Measurements from ENCODE around the gene UBXN4.
"Not testable (repeated sequence)": the region's sequence is repeated elsewhere in the genome, so short reads cannot be mapped to it uniquely, and the experiment has no call there.

UBXN4 gene

GRCh38 chr2:135773319-135773718 lies 31.7 kb downstream of the UBXN4 start:
- DNase-seq, result no peak

- no peak for DNase-seq
Observed at GRCh38 chr2:135773917-135774316, 32.3 kb downstream of the UBXN4 start.

- no peak for DNase-seq
Observed at GRCh38 chr2:135775420-135775819, 33.8 kb downstream of the UBXN4 start.

DNA sequence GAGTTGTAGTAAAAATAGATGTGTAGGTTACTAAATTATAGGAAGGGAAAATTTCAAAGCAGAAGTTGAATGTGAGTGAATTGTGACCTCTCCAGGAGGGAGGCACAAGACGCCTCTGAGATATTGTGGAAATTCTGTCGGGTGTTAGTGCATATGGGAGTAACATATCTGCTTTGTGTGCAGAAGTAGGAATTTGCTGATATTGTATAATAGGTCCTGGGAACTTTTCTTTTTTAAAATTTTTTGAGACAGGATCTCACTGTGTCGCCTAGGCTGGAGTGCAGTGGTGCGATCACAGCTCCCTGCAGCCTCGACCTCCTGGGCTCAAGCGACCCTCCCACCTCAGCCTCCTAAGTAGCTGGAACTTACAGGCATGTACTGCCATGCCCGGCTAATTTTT lies 34.7 kb downstream of the UBXN4 start:
- no peak for DNase-seq

GRCh38 chr2:135782231-135782630 lies 40.6 kb downstream of the UBXN4 start:
- no peak for DNase-seq

GRCh38 chr2:135783439-135783838 lies 41.8 kb downstream of the UBXN4 start:
- DNase-seq, result no peak

DNA sequence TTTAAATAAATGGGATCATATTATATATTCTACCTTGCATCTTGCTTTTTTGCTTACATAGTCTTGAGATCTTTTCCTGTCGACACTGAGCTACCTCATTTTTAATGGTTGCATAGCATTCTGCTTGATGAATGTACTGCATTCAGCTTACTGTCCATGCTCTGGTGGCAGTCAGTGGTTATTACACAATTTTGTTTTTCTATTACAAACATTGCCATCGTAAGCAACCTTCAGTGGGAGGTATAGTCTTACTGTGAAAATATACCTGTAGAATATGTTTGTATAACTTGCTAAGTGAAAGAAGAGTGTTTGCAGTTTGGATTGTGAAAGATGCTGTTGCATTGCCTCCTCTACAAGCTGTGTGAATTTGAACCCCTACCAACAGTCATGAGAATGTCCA lies 43.4 kb downstream of the UBXN4 start:
- no peak for DNase-seq

- DNase-seq, result no peak
Observed at GRCh38 chr2:135786823-135787222, 45.2 kb downstream of the UBXN4 start.

- DNase-seq, result no peak
Observed at GRCh38 chr2:135790423-135790822, 48.8 kb downstream of the UBXN4 start.

- DNase-seq, result no peak
Observed at GRCh38 chr2:135791418-135792190, 49.9 kb downstream of the UBXN4 start.

DNA sequence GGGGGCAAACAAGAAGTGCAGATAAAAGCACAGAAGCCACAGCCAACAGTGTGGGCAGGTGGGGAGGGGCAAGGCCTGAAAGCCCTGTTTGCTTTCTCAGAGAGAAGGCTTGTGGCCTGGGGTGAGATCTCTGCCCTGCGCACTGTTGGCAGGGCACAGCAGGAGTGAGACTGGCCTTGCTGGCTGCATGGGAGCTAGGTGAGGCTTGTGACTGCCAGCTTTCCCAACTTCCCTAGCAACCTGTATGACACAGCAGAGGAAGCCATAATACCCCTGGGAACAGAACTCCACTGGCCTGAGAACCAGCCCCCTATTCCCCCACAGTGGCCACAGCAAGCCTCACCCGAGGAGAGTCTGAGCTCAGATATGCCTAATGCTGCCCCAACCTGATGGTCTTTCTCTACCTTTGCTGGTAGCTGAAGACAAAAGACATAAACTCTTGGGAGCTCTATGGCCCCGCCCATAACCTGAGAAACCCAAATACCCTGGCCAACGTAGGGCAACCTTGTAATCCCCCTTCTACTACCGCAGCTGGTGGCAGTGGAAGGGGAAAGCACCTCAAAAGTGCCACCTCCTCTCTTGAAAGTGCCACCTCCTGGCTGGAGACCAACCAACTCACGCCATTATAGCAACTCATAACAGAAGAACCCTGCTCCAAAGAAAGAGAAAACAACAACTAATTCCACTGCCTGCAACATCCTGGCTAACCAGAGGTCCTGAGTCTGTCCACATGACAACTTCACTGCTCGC lies 50.9 kb downstream of the UBXN4 start:
- no peak for DNase-seq

DNA sequence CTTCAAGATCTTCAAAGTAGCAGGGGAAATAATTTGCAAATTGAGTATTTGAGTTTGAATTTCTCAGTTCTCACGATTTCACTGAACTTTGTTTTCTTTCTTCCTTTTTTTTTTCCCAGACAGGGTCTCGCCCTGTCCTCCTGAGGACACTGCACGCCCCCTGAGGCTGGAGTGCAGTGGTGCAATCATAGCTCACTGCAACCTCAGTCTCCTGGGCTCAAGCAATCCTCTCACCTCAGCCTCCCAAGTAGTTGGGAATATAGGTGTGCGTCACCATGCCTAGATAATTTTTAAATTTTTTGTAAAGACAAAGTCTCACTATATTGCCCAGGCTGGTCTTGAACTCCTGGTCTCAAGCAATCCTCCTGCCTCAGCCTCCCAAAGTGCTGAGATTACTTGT lies 54.0 kb downstream of the UBXN4 start:
- not testable (repeated sequence) for DNase-seq

DNA sequence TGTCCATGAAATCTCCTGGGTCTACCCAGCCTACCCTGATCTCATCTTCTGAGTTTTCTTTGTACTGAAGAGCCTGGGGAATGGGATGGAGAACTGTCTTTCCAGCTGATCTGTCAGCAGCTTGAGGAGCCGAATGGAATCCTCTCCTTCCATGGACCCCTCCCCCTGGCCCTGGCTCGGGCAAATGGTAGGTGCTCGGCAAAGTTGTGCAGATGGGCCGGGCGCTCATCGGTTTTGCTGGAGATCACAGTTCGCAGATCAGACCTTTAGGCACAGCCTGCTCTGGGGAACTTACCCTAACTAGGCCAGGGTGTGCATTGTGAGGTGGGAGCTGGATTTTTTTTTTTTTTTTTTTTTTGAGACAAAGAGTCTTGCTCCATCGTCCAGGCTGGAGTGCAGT lies 55.0 kb downstream of the UBXN4 start:
- no peak for DNase-seq

GRCh38 chr2:135797497-135798274 lies 56.0 kb downstream of the UBXN4 start:
- DNase-seq, result peak; percentile 86

DNA sequence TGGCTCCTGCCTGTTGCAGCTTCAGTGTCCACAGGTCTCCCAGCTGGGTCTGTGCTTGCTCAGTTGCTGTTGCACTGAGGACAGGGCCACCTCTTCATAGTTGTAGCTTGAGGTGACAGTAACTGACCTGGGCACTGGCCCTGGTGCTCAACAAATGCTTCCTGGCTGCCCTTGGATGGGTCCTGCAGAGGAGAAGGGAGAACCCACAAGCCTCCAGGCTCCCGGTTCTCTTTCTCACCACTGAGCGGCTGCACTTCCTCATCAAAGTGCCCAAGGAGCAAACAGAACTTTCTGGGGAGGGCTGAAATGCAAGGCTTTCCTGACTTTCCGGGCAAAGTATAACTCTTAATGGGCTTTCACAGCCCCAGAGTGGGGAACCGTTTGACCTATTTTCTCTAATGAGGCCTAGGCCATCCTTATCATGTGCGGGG lies 56.6 kb downstream of the UBXN4 start:
- no peak for DNase-seq

GRCh38 chr2:135798762-135799161 lies 57.1 kb downstream of the UBXN4 start:
- DNase-seq, result no peak

- no peak for DNase-seq
Observed at GRCh38 chr2:135799738-135800137, 58.1 kb downstream of the UBXN4 start.

- no peak for DNase-seq
Observed at GRCh38 chr2:135800513-135801460, 59.1 kb downstream of the UBXN4 start.

DNA sequence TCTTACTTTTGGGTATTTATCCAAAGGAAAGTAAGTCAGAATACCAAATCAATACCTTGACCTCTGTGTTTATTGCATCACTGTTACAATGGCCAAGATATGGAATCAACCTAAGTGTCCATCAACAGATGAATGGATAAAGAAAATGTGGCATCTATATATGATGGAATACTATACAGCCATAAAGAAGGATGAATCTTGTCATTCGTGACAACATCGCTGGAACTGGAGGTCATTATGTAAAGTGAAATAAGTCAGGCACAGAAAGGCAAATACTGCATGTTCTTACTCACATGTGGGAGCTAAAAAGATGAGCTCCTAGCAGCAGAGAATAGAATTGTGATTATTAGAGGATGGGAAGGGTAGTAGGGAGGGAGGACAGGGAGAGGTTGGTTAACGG lies 60.7 kb downstream of the UBXN4 start:
- DNase-seq, result no peak

- DNase-seq, result no peak
Observed at GRCh38 chr2:135803278-135803677, 61.6 kb downstream of the UBXN4 start.

DNA sequence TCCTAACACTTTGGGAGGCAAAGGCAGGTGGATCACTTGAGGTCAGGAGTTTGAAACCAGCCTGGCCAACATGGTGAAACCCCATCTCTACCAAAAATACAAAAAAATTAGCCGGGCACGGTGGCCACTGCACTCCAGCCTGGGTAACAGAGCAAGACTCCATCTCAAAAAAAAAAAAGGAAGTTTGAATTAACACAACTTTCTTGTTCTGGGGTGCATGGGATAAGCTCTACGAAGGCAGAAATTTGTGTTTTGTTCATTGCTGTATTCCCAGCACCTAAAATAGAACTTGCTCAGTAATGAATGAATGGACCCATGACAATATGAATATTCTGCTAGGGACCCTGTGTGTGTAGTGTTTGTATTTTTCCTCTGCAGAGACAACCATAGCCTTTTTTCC lies 66.2 kb downstream of the UBXN4 start:
- not testable (repeated sequence) for DNase-seq

DNA sequence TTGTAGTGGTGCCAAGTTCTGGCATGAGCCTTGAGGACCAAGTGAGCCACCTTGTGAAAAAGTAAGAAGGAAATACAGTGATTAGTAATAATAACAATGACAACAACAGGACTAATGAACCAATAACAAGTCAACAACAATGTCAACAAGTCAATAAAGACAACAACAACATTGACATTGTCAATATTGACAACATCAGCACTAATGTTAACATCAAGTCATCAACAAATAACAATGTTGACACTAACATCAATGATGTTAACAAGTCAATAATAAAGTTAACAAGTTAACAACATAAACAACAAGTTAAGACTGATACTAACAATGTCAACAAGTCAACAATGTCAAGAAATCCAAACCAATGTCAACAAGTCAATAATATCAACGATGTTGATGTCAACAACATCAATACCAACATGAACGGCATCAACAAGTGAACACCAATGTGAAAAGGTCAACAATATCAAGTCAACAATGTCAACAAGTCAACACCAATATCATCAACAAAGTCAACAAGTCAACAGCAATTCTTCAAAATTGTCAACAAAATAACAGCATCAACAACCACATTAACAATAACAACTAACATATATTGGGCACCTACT lies 71.4 kb downstream of the UBXN4 start:
- DNase-seq, result no peak

All from islet precursor cell (in vitro differentiated cells).